ENCODE measurements around the gene MACROD2.

- TF ChIP-seq CTCF (IDR thresholded peaks at IDR 0.05; ENCODE audit: poor library complexity, severe bottlenecking), result no peak
- no peak for TF ChIP-seq SMC3 (conservative IDR thresholded peaks at IDR 0.05; ENCODE audit: poor library complexity)
- TF ChIP-seq RAD21 (conservative IDR thresholded peaks at IDR 0.05), result no peak
These were observed 780.5 kb downstream of the MACROD2 start for GRCh38 chr20:14775778-14776177.
